ENCODE data around the gene MICAL3.

DNA sequence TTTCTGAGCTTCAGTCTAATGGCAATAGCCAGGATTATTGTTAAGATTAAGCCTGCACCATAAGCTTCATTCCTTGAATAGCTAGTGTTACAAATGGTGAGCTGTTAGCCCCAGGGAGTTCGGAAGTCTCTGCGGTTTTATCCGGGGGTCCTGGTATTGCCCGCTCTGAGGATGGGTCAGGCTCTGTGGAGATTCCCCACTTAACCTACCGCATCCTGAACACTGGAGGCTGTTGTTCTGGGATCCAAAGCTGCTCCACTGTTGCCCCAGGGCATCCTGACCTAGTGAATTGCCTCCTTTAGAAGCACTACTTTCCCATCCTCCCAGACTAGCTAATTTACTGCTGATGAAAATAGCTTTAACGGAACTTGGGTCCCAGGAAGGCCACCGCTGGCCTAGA is 38.9 kb upstream of the MICAL3 start:
- TF ChIP-seq POLR2A (IDR thresholded peaks at IDR 0.05; ENCODE audit: low read length): no peak
- TF ChIP-seq RFX5 (IDR thresholded peaks at IDR 0.05): no peak
- TF ChIP-seq, protein P1, sequence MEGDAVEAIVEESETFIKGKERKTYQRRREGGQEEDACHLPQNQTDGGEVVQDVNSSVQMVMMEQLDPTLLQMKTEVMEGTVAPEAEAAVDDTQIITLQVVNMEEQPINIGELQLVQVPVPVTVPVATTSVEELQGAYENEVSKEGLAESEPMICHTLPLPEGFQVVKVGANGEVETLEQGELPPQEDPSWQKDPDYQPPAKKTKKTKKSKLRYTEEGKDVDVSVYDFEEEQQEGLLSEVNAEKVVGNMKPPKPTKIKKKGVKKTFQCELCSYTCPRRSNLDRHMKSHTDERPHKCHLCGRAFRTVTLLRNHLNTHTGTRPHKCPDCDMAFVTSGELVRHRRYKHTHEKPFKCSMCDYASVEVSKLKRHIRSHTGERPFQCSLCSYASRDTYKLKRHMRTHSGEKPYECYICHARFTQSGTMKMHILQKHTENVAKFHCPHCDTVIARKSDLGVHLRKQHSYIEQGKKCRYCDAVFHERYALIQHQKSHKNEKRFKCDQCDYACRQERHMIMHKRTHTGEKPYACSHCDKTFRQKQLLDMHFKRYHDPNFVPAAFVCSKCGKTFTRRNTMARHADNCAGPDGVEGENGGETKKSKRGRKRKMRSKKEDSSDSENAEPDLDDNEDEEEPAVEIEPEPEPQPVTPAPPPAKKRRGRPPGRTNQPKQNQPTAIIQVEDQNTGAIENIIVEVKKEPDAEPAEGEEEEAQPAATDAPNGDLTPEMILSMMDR (IDR thresholded peaks at IDR 0.05): no peak
- TF ChIP-seq, protein P2, sequence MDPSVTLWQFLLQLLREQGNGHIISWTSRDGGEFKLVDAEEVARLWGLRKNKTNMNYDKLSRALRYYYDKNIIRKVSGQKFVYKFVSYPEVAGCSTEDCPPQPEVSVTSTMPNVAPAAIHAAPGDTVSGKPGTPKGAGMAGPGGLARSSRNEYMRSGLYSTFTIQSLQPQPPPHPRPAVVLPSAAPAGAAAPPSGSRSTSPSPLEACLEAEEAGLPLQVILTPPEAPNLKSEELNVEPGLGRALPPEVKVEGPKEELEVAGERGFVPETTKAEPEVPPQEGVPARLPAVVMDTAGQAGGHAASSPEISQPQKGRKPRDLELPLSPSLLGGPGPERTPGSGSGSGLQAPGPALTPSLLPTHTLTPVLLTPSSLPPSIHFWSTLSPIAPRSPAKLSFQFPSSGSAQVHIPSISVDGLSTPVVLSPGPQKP (IDR thresholded peaks at IDR 0.05; ENCODE audit: low read depth, low read length): no peak
- TF ChIP-seq ESRRA (IDR thresholded peaks at IDR 0.05; ENCODE audit: borderline replicate concordance, low read length): no peak
